ENCODE data around the gene RASA1. TPM values are rescaled to one million over a fixed set of nuclear protein-coding genes. Genes with fewer than 3 reads are reported as not detected.

Gene RASA1
- polyA plus RNA-seq, 3 donors = 2.1 to 20.1 (median 4.0) TPM

GRCh38 chr5:87361536-87362213 lies 94.0 kb downstream of the RASA1 start:
- H3K27me3 ChIP-seq (ENCODE audit: control insufficient read depth in 2 of 2, insufficient read depth in 2 of 2, low read length in 2 of 2) = no peaks in the 10 kb centered on the region
- H3K36me3 ChIP-seq (replicated peaks in 1 of 2; ENCODE audit: control insufficient read depth in 1 of 2, insufficient read depth in 2 of 2, low read length in 2 of 2) = peaks cover 42 to 70% of the 10 kb centered on the region in 2 donors
- DNase-seq = peak in 1 of 3 donors; percentile 9
- H3K27ac ChIP-seq (ENCODE audit: low read depth in 1 of 2, low read length in 2 of 2) = peak overlapping the region in 1 of 2 donors; percentile 42
- no CpG with 5 or more reads among the region's 1 CpG for WGBS (ENCODE audit: insufficient coverage)
- no peak overlapping the region for H2AFZ ChIP-seq (ENCODE audit: insufficient read depth, low read depth, low read length, poor library complexity, severe bottlenecking)
- Mint-ChIP-seq H3K9me3 (no peaks in the 10 kb centered on the region), H3K27me3 (ENCODE audit: low read depth in 3 of 3) (no peaks in the 10 kb centered on the region), H3K4me1 (peaks cover 16% of the 10 kb centered on the region), H3K27ac (peak overlapping the region in 2 of 7 donors; percentile 10 to 20), H3K36me3 (peaks cover 35 to 47% of the 10 kb centered on the region in 2 donors), H3K4me3 (no peak overlapping the region)
- H3K9me3 ChIP-seq (replicated peaks in 1 of 2; ENCODE audit: control insufficient read depth in 1 of 2, insufficient read depth in 1 of 2, low read length in 2 of 2) = no peaks in the 10 kb centered on the region
- H3K4me1 ChIP-seq (ENCODE audit: control insufficient read depth in 1 of 2, insufficient read depth in 2 of 2, low read length in 2 of 2) = peaks cover 12 to 19% of the 10 kb centered on the region in 2 donors
- no peak overlapping the region for H3K4me3 ChIP-seq (replicated peaks in 1 of 3; ENCODE audit: low read depth in 2 of 3, low read length in 3 of 3)
- H3K79me2 ChIP-seq (ENCODE audit: insufficient read depth, low read length) = no peaks in the 10 kb centered on the region
- no peak overlapping the region for H3K4me2 ChIP-seq (replicated peaks; ENCODE audit: extremely low read depth, low read length, poor library complexity, severe bottlenecking)
- no peak overlapping the region for H3K9ac ChIP-seq (ENCODE audit: insufficient read depth, low read length, poor library complexity, severe bottlenecking)
- H4K20me1 ChIP-seq (ENCODE audit: insufficient read depth, low read length) = peaks cover 23% of the 10 kb centered on the region
- no peak for TF ChIP-seq CTCF (IDR thresholded peaks at IDR 0.05)
- intact Hi-C loops (cut with micrococcal nuclease) = no loop called here

GRCh38 chr5:87367243-87367642 lies 99.6 kb downstream of the RASA1 start:
- no peak for TF ChIP-seq CTCF (IDR thresholded peaks at IDR 0.05)
- H4K20me1 ChIP-seq (ENCODE audit: insufficient read depth, low read length) = peaks cover 20% of the 10 kb centered on the region
- H3K9me3 ChIP-seq (replicated peaks in 1 of 2; ENCODE audit: control insufficient read depth in 1 of 2, insufficient read depth in 1 of 2, low read length in 2 of 2) = no peaks in the 10 kb centered on the region
- peaks cover 77 to 95% of the 10 kb centered on the region in 2 donors for H3K36me3 ChIP-seq (replicated peaks in 1 of 2; ENCODE audit: control insufficient read depth in 1 of 2, insufficient read depth in 2 of 2, low read length in 2 of 2)
- H3K9me3 Mint-ChIP-seq = no peaks in the 10 kb centered on the region
- H3K36me3 Mint-ChIP-seq = peaks cover 44 to 65% of the 10 kb centered on the region in 2 donors
- H3K4me3 Mint-ChIP-seq = no peak overlapping the region
- no peak for DNase-seq
- H3K27ac Mint-ChIP-seq = no peak overlapping the region
- no peaks in the 10 kb centered on the region for H3K27me3 ChIP-seq (ENCODE audit: control insufficient read depth in 2 of 2, insufficient read depth in 2 of 2, low read length in 2 of 2)
- H3K4me1 ChIP-seq (ENCODE audit: control insufficient read depth in 1 of 2, insufficient read depth in 2 of 2, low read length in 2 of 2) = peaks cover 0 to 3% of the 10 kb centered on the region in 2 donors
- H3K4me3 ChIP-seq (replicated peaks in 1 of 3; ENCODE audit: low read depth in 2 of 3, low read length in 3 of 3) = no peak overlapping the region
- no peak overlapping the region for H3K27ac ChIP-seq (ENCODE audit: low read depth in 1 of 2, low read length in 2 of 2)
- H3K79me2 ChIP-seq (ENCODE audit: insufficient read depth, low read length) = no peaks in the 10 kb centered on the region
- WGBS (ENCODE audit: insufficient coverage) = 100% methylated on average over 2 of the region's 2 CpGs
- no peaks in the 10 kb centered on the region for H3K27me3 Mint-ChIP-seq (ENCODE audit: low read depth in 3 of 3)
- intact Hi-C loops (cut with micrococcal nuclease) = no loop called here
- peaks cover 2% of the 10 kb centered on the region for H3K4me1 Mint-ChIP-seq
- no peak overlapping the region for H2AFZ ChIP-seq (ENCODE audit: insufficient read depth, low read depth, low read length, poor library complexity, severe bottlenecking)
- H3K4me2 ChIP-seq (replicated peaks; ENCODE audit: extremely low read depth, low read length, poor library complexity, severe bottlenecking) = no peak overlapping the region
- H3K9ac ChIP-seq (ENCODE audit: insufficient read depth, low read length, poor library complexity, severe bottlenecking) = no peak overlapping the region
